HG03432 (cell line): ENCODE measurements around the gene OSBPL3.
"Not testable (repeated sequence)": the region's sequence is repeated elsewhere in the genome, so short reads cannot be mapped to it uniquely, and the experiment has no call there.

Experiments used
- ATAC-seq: cut with Tn5 transposase; IDR thresholded peaks from one replicate; pipeline ENCODE4 v1.9.1; 2021; ENCODE audit warnings: mild to moderate bottlenecking, moderate library complexity; ENCODE audit not compliant: unreplicated experiment

OSBPL3 gene

DNA sequence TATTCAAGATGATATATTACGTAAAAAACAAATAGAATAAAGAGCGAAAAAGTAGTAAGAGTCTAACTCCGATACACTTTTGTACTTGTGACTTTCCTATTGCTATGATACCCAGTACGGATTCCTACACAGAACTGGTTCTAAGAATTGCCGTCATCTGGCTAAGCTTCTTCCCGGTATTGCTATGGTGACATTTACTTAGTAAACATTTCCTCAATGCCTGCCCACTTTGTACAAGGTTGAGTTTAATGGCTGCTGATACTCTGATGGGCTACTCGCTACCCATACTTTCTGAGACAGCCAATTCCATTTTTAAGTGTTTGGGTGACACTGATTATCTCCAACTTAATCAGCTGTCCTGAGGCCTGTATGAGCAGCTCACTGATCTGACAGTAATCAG lies 55.6 kb downstream of the OSBPL3 start:
- ATAC-seq, result no peak

DNA sequence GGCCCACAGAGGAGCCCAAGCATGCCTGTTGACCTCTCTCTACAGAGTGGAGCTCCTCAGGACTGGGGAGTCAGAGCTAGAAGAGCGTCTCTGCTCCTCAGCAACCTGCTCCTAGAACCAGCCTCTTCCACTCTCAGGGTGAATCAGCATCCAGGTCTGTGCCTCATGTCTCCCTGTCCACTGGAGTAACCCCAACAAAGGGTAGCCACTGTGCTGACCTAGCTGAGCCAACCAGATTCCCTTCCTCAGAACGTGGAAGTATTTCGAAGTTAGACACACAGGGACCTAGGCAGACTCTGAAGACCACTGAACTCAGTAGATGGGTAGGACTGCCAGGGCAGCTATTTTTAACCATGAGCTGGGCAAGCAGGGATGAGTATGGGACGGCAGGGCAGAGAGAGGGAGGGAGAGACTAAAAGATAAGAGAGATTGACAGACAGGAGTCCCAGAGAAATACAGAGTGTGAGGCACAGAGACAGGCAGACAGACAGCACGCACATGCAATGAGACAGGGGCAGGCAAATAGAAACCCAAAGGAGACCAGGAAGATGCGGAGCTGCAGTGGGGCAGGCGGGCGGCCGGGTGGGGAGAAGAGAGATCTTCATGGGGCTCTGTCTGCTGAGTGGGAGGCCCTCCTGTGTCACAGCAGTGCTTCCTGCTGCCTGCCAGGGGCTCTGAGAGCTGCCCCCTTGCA lies 56.7 kb downstream of the OSBPL3 start:
- ATAC-seq, result no peak

- ATAC-seq, result no peak
Measured at GRCh38 chr7:24922099-24922773, 57.7 kb downstream of the OSBPL3 start.

- ATAC-seq, result no peak
Measured at GRCh38 chr7:24921362-24921679, 58.7 kb downstream of the OSBPL3 start.

DNA sequence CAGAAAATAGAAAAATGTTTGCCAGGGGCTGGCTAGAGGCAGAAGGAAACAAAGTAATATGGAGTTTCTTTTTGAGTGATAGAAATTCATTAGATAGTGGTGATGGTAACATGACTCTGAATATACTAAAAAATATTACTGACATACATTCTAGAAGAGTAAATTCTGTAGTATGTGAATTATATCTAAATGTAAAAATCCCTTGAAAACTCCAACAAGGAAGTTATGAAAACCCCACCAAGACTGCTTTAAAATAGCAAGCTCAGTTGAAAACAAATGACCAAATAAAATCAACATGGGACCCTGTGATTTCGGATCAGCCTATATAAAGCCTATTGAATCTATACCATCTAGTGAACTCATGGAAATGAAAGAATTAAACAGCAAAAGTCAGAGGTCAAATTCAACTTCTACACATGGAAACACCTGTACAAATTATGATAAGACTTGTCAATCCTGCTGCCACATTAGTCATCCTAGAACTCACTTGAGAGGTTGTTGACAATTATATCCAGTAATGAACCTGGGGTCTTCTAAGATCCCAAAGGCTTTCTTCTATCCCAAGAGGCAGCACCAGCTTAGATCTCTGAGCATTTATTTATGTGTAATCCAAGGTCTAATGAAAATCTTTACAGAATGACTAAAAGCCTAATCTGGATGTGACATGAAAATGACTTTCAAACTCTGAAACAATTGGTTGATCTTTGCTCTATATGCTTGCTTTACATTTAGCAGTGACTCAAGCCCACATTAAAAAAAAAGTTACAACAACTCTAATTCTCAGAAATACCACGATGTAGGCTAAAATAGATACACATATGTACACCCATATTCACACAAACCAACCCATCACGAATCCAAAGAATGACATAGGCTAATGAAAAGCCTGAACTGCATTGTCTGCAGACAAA lies 59.3 kb downstream of the OSBPL3 start:
- ATAC-seq, result no peak

GRCh38 chr7:24917510-24918239 lies 62.3 kb downstream of the OSBPL3 start:
- ATAC-seq, result peak; percentile 50

- no peak for ATAC-seq
Measured at GRCh38 chr7:24916463-24917040, 63.4 kb downstream of the OSBPL3 start.

DNA sequence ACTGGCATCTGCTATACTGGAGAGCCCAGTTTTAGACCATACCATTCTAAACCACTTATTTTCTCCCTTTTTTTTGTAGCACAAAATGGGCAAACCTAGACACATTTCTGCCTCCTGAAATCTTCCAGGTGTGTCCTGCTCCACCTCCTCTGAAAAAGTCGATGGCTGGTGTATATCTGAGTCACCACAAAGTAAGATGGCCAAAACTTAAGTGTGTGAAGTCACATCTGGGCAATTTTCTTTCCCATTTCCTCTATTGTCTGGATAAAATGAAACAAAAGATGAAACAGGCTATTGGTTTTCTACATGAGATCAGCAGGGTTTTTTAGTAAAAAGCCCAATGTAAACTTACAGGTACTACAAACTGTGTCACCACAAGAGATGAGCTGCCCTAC lies 65.5 kb downstream of the OSBPL3 start:
- ATAC-seq, result no peak

DNA sequence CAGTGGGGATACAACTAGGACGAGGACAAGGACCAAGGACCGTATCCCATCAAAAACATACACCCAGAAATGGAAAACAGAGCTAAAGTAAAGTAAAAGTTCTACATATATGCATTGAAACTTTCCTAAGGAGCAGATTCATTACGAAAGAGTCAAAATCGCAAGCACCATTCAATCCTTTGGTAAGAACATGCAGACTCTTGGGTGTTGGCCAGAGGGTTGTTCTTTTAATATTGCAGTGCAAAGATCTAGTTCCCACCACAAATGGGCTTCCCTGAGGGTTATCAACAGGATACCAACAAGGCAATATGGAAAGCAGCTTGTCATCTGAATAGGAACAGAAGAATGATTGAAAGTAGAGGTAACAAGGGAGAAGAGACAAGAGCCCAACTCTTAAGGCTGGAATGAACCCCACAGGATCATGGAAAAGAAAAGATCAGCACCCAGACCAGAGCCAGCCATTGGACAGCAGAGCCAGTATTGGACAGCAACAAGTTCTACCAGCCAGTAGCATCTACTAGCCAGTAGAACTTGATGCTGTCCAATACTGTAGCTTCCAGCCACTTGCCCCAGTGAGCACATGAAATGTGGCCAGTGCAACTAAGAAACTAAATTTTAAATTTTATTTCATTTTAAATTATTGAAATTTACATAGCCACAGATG lies 66.0 kb downstream of the OSBPL3 start:
- no peak for ATAC-seq

DNA sequence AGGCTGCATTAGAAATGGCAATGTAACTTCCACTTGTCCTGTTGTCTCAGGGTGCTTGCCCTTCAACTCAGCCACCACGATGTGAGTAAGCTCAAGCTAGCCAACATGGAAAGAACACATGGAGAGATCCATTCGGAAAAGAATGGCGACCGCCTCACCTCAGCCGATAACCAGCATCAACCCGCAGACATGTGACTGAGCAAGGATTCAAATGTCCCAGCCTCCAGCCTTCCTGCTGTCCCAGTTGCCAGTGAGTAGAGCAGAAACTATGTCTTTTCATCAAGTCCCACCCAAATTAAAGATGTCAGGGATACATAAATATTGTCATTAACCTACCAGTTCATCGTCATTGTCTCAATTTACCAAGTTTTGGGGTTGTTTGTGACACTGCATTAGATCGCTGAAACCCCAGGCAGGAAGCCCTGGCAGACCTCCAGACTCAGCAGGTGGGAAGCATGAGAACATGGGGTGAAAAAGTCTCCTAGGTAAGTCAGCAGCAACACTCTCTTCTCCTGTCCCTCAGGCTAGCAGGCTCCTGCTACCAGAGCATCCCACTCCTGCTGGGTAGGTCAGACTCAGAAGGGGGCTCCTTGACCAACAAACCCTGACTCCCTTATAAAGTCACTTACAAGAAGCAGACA lies 67.0 kb downstream of the OSBPL3 start:
- no peak for ATAC-seq

- no peak for ATAC-seq
Measured at GRCh38 chr7:24912424-24912823, 67.6 kb downstream of the OSBPL3 start.

DNA sequence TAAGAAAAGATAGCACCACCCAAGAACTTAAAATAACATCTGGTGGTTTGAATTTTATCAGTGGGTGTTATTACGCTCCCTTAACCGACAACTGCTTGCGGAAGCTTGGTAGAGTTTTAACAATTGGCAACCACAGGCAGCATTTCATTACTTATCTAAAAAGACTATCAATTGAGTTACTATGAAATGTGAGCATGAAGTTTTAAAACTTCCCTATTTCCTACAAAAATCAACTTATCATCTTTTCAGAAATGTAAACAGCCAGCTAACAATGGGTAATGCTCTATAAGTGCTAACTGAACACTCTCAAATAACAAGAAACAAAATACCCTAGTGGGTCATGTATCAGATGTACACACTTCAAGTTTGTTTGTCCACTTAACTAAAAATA lies 68.8 kb downstream of the OSBPL3 start:
- ATAC-seq, result peak; percentile 40

- ATAC-seq, result no peak
Measured at GRCh38 chr7:24910551-24911212, 69.3 kb downstream of the OSBPL3 start.

DNA sequence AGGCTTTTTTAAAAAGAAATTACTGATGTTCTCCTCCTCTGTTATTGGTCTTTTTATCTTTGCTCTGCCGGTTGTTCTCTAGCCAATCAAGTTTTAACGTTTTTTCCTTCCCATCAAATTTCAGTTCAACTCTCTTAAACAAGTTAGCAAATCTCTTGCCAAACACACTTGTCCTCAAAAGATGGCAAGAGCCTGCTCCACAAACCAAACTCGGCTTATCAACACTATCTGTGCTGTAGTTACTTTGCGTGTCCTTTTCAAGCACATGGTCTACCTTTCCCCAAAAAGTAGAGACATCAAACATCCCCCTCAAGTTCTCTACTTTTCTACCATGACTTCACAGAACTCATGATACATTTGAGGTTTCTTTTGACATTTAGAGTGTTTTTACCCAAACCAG lies 71.3 kb downstream of the OSBPL3 start:
- ATAC-seq, result no peak

DNA sequence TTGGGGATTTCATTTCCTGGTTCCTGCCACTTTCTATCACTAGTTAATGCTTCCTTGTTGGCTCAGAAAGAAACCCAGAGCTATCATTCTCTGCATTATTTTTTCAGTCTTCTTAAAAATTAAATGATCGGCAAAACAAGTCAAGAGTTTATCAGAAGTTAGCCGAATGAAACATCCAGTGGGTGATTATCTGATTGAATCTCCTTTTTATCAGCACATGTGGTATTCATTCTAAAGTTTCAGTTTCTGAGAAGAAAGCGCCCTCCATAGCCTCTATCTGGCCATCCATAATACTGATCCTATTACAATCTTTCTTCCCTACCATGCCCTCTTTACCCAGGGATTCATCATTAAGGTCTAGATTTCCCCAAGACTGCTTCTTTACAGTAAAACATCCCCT lies 71.8 kb downstream of the OSBPL3 start:
- no peak for ATAC-seq

GRCh38 chr7:24907311-24907886 lies 72.6 kb downstream of the OSBPL3 start:
- ATAC-seq, result peak; percentile 62

DNA sequence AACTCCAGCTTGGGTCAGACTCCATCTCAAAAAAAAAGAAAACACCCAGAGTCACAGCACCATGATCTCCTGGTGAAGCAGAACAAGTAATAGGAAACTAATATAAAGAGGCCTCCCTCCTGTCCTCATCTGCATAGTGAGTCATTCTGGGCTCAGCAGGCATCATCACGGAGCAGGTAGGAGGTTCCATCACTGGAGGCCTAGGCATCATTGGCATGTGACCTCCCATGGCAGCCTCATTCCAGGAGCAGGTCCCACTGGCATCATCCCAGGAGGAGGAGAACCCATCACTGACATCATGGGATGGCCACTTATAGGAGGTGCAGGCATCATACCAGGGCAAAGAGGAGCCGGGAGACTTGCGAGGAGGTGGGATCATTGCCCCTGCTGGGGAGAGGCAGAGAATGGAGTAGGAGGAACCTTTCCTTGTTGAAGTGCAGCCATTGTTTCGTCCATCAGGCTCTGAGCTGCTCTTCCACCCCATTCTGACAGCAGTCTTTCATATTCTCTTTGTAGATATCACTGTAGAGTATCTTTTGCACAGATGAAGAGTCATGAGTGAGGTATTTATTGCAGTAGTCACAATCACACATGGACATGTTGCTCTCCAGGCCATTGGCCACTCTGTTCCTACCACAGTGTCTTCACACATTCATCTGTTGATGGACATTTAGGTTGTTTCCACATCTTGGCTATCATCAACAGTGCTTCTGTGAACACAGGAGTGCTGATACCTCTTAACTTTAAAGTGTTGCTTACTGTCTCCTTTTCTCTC lies 73.8 kb downstream of the OSBPL3 start:
- no peak for ATAC-seq

DNA sequence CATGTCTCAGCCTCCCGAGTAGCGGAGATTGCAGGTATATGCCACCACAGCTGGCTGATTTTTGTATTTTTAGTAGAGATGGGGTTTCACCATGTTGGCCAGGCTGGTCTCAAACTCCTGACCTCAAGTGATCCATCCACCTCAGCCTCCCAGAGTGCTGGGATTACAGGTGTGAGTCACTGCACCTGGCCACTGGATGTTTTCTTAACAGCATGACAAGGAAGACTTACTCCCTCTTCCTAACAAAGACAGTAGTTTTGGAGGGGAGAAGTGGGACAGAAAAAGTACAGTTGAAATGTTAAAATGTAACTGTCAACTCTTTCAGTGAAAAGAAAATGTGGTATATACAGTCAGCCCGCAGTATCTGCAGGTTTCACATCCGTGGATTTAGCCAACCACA lies 76.0 kb downstream of the OSBPL3 start:
- not testable (repeated sequence) for ATAC-seq
